Neural progenitor cell (in vitro differentiated cells): Measurements from ENCODE around the gene IGSF22.

Experiments
- CTCF ChIP-seq: fragments of 200-600 bp; sonication (generic); IDR thresholded peaks from 2 replicates; pipeline ENCODE4 v1.5.1; 2017; ENCODE audit warnings: antibody characterized with exemption, mild to moderate bottlenecking
- EZH2 ChIP-seq: fragments of 200-600 bp; sonication (generic); IDR thresholded peaks from 2 replicates; pipeline ENCODE4 v1.6.1; 2017; ENCODE audit warnings: antibody characterized with exemption, mild to moderate bottlenecking, moderate library complexity

DNA sequence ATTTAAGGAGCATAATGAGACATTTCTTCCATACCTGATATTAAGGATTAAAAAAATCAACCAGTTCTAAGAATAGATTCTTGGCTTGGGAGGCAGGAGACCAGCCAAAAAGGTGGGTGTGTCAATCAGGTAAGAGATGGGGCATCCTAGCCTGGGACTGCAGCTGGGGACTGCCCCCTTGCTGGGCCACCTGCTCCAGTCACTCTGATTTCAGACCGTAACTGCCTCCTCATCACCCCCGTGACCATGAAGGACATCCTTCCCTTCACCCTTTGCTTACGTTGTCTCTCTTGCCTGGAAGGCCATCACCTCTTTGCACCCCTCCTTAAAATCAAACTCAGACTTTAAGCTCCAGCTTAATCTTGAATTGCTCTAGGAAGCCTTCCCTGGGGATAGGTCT, 47.7 kb upstream of the IGSF22 start:
- no peak for TF ChIP-seq CTCF
- no peak for TF ChIP-seq EZH2
